Activated CD8-positive, alpha-beta T cell treated with anti-CD3 and anti-CD28 coated beads for 36 hours (primary cell): ENCODE results near the gene CTNNA3. TPM values are rescaled to one million over a fixed set of nuclear protein-coding genes. Genes with fewer than 3 reads are reported as not detected.

ENCODE experiments used
- ATAC-seq: fragments of 200-7000 bp; cut with Tn5 transposase; one replicate; pipeline ENCODE4 v1.10.0; 2021; ENCODE audit warnings: mild to moderate bottlenecking, moderate library complexity
- CTCF ChIA-PET: fragments of 350-600 bp; sonication (Branson Sonifier 250); formaldehyde crosslinking; loops from one replicate; lab custom pipeline; 2021; ENCODE audit warnings: antibody characterized with exemption; lab: Charles Lee
- POLR2A ChIA-PET: fragments of 350-600 bp; sonication (Branson Sonifier 250); formaldehyde crosslinking; loops from one replicate; lab custom pipeline; 2021; ENCODE audit warnings: antibody characterized with exemption; lab: Charles Lee
- DNase-seq: peaks from one replicate; pipeline ENCODE4 v3.0.0-alpha.2; 2020
- H3K27ac Mint-ChIP-seq: one replicate; pipeline ENCODE4 v1.8.0; 2021; ENCODE audit warnings: mild to moderate bottlenecking, mixed read lengths
- H3K27me3 Mint-ChIP-seq: one replicate; pipeline ENCODE4 v1.8.0; 2021; ENCODE audit warnings: mixed read lengths
- H3K36me3 Mint-ChIP-seq: one replicate; pipeline ENCODE4 v1.8.0; 2021; ENCODE audit warnings: low read depth, mixed read lengths
- H3K4me1 Mint-ChIP-seq: one replicate; pipeline ENCODE4 v1.8.0; 2021; ENCODE audit warnings: low read depth, mixed read lengths
- H3K4me3 Mint-ChIP-seq: one replicate; pipeline ENCODE4 v1.8.0; 2021; ENCODE audit warnings: mild to moderate bottlenecking, moderate library complexity, mixed read lengths
- H3K9me3 Mint-ChIP-seq: one replicate; pipeline ENCODE4 v1.8.0; 2021; ENCODE audit warnings: mixed read lengths
- CTCF ChIP-seq: fragments of 200-600 bp; IDR thresholded peaks from one replicate; pipeline ENCODE4 v1.8.0; 2022; ENCODE audit warnings: antibody characterized with exemption, mild to moderate bottlenecking
- intact Hi-C: fragments of 100-400 bp; cut with micrococcal nuclease; formaldehyde crosslinking; loops from one replicate; pipeline ENCODE4 v1.10.0; 2022
- total RNA-seq, 2 experiments: library from RNA; stranded (reverse); gene quantifications; one replicate each; pipeline ENCODE4 v1.2.3, GENCODE V29; 2021

Gene CTNNA3
- total RNA-seq, 2 experiments from 2014 or later: not detected

GRCh38 chr10:66572700-66573099, 1123.3 kb downstream of the CTNNA3 start:
- H3K4me3 Mint-ChIP-seq: no peak overlapping the region
- no peaks in the 10 kb centered on the region for H3K4me1 Mint-ChIP-seq
- ATAC-seq (no peak), DNase-seq (no peak)
- peaks cover 2% of the 10 kb centered on the region for H3K9me3 Mint-ChIP-seq
- ChIA-PET POLR2A (no interaction called here), CTCF (no interaction called here)
- intact Hi-C loops: no loop called here
- no peaks in the 10 kb centered on the region for H3K27me3 Mint-ChIP-seq
- no peak overlapping the region for H3K27ac Mint-ChIP-seq
- TF ChIP-seq CTCF: no peak
- H3K36me3 Mint-ChIP-seq: no peaks in the 10 kb centered on the region

- DNase-seq (no peak), ATAC-seq (no peak)
- no peaks in the 10 kb centered on the region for H3K4me1 Mint-ChIP-seq
- intact Hi-C loops: no loop called here
- H3K36me3 Mint-ChIP-seq: no peaks in the 10 kb centered on the region
- H3K9me3 Mint-ChIP-seq: peaks cover 8% of the 10 kb centered on the region
- H3K27me3 Mint-ChIP-seq: no peaks in the 10 kb centered on the region
- TF ChIP-seq CTCF: no peak
- H3K27ac Mint-ChIP-seq: no peak overlapping the region
- no peak overlapping the region for H3K4me3 Mint-ChIP-seq
- ChIA-PET CTCF (no interaction called here), POLR2A (no interaction called here)
Observed at GRCh38 chr10:66565999-66566398, 1130.0 kb downstream of the CTNNA3 start.

GRCh38 chr10:66564287-66564686, 1131.7 kb downstream of the CTNNA3 start:
- intact Hi-C loops: no loop called here
- ChIA-PET CTCF (no interaction called here), POLR2A (no interaction called here)
- Mint-ChIP-seq H3K9me3 (peaks cover 8% of the 10 kb centered on the region), H3K4me1 (no peaks in the 10 kb centered on the region), H3K4me3 (no peak overlapping the region), H3K36me3 (no peaks in the 10 kb centered on the region), H3K27me3 (no peaks in the 10 kb centered on the region), H3K27ac (no peak overlapping the region)
- ATAC-seq (no peak), DNase-seq (no peak)
- no peak for TF ChIP-seq CTCF

- ATAC-seq (no peak), DNase-seq (no peak)
- Mint-ChIP-seq H3K27ac (no peak overlapping the region), H3K36me3 (no peaks in the 10 kb centered on the region), H3K4me3 (no peak overlapping the region), H3K9me3 (peaks cover 3% of the 10 kb centered on the region), H3K27me3 (no peaks in the 10 kb centered on the region), H3K4me1 (no peaks in the 10 kb centered on the region)
- TF ChIP-seq CTCF: no peak
- ChIA-PET CTCF (no interaction called here), POLR2A (no interaction called here)
- intact Hi-C loops: no loop called here
Observed at GRCh38 chr10:66555061-66555460, 1140.9 kb downstream of the CTNNA3 start.

- POLR2A ChIA-PET: no interaction called here
- ATAC-seq: no peak
Observed at GRCh38 chr10:66552331-66552730, 1143.7 kb downstream of the CTNNA3 start.

More at GRCh38 chr10:66552331-66552730, 1143.7 kb downstream of the CTNNA3 start:
- H3K36me3 Mint-ChIP-seq: no peaks in the 10 kb centered on the region
- H3K27me3 Mint-ChIP-seq: no peaks in the 10 kb centered on the region
- H3K4me3 Mint-ChIP-seq: no peak overlapping the region
- CTCF ChIA-PET: no interaction called here
- no peak for DNase-seq
- intact Hi-C loops: no loop called here
- no peak for TF ChIP-seq CTCF
- H3K27ac Mint-ChIP-seq: no peak overlapping the region
- peaks cover 3% of the 10 kb centered on the region for H3K9me3 Mint-ChIP-seq
- no peaks in the 10 kb centered on the region for H3K4me1 Mint-ChIP-seq
